Kidney epithelial cell (primary cell): ENCODE measurements around the gene LIPG. TPM values are rescaled to one million over a fixed set of nuclear protein-coding genes. Genes with fewer than 3 reads are reported as not detected.

Source experiments
- DNase-seq: peaks from one replicate; pipeline ENCODE4 v3.0.0-alpha.2; 2010; ENCODE audit warnings: low read depth
- H3K27me3 ChIP-seq: 2 replicates; pipeline ENCODE4 v1.6.0; 2011; ENCODE audit warnings: low read length; ENCODE audit not compliant: control insufficient read depth, insufficient read depth
- H3K36me3 ChIP-seq: 2 replicates; pipeline ENCODE4 v1.5.1; 2011; ENCODE audit warnings: low read length; ENCODE audit not compliant: control insufficient read depth, insufficient read depth
- H3K4me3 ChIP-seq: 2 replicates; pipeline ENCODE4 v1.5.1; 2011; ENCODE audit warnings: low read depth, mild to moderate bottlenecking, control low read depth, low read length
- total RNA-seq: library from RNA; depleted of rRNA; stranded (reverse); fragments of >200 nt; gene quantifications from 2 replicates; pipeline ENCODE4 v1.2.3, GENCODE V29; 2015
- TF ChIP-seq, protein P1 (sequence below): IDR thresholded peaks from 2 replicates; pipeline ENCODE4 v1.5.1; 2011; ENCODE audit warnings: mild to moderate bottlenecking, moderate library complexity, low read length, control low read depth, inconsistent platforms; ENCODE audit not compliant: insufficient read depth, poor library complexity, severe bottlenecking

LIPG gene
- total RNA-seq, 1 donor from 2014 or later, result 196 TPM

DNA sequence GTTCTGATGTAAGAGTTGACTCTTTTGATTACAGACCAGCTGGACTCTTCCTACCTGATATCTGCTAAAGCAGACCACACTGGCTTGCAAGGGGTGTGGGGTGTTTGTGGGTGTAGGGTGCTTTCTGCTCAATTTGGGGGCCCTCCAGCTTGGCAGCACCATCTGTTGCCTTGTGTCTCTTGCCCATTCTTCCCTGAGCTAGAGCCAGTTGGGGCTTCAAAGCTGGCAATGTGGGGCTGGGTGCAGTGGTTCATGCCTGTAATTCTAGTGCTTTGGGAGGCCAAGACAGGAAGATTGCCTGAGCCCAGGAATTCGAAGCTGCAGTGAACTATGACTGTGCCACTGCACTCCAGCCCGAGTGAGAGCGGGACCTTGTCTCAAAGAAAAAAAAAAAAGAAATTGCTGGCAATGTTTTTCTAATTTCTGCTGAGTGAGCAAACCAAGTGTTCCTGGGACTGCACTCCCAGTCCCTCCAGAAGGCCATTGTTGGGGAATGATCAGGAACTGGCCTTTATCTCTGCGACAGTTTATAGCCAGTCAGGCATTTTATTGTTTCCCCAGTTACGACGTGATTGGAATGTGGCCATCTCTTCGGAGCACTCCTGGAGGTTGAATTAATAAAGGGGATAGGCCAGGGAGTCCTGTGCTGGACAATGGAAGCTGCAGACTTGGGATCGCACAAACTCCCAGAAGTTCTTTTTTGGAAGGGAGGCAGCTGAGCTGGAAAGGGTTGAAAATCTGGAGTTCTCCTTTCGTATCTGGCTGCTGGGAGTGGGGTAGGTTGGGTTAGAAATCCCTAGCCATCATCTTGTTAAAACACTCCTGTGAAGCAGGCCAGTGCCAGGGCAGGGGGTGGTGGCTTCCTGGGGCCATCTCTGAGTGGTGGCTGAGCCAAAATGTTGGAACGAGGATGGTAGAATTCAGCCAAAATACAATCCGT is 57.2 kb downstream of the LIPG start:
- Histone ChIP-seq H3K4me3 (no peak overlapping the region), H3K27me3 (no peaks in the 10 kb centered on the region), H3K36me3 (no peaks in the 10 kb centered on the region)
- DNase-seq, result no peak
- TF ChIP-seq, protein P1, sequence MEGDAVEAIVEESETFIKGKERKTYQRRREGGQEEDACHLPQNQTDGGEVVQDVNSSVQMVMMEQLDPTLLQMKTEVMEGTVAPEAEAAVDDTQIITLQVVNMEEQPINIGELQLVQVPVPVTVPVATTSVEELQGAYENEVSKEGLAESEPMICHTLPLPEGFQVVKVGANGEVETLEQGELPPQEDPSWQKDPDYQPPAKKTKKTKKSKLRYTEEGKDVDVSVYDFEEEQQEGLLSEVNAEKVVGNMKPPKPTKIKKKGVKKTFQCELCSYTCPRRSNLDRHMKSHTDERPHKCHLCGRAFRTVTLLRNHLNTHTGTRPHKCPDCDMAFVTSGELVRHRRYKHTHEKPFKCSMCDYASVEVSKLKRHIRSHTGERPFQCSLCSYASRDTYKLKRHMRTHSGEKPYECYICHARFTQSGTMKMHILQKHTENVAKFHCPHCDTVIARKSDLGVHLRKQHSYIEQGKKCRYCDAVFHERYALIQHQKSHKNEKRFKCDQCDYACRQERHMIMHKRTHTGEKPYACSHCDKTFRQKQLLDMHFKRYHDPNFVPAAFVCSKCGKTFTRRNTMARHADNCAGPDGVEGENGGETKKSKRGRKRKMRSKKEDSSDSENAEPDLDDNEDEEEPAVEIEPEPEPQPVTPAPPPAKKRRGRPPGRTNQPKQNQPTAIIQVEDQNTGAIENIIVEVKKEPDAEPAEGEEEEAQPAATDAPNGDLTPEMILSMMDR, result no peak

DNA sequence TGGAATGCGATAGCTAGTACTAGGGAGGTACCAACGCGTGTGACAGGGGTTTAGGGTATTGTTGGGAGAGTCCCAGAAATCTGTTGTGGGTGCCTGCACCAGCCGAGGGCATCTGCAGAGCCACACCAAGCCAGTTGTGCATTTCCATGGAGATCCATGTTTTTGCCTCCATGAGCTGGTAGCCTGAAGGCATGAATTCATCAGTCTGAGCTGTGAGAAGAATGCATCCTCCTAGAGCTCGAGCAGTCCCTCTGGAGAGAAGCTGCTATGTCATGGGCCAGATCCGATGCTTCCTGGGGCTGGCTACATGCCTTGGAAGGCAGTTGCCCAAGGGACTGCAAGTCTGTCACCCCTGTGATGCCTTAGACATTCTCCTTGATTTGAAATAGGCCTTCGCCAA is 57.9 kb downstream of the LIPG start:
- H3K36me3 ChIP-seq, result no peaks in the 10 kb centered on the region
- H3K27me3 ChIP-seq, result no peaks in the 10 kb centered on the region
- TF ChIP-seq, protein P1, result no peak
- H3K4me3 ChIP-seq, result no peak overlapping the region
- no peak for DNase-seq

DNA sequence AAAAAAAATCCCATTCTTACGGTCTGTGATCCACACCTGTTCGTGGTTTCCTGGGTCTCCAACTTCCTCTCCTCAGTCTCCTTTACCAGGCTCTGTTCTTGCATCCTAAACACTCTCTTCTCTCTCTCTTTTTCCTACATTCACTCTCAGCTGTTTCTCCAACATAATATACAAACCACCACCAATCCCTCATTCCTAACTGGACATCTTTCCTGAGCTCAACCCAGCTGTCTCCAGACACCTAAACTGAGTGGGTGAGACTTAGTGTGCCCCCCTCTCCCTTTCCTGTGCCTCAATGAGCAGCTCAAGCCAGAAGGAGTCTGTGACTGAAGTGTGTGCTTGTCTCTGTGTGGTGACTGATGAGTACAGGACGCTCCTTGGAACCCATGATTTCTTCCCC is 59.4 kb downstream of the LIPG start:
- no peak for DNase-seq
- Histone ChIP-seq H3K4me3 (no peak overlapping the region), H3K27me3 (no peaks in the 10 kb centered on the region), H3K36me3 (no peaks in the 10 kb centered on the region)
- TF ChIP-seq, protein P1, result no peak

DNA sequence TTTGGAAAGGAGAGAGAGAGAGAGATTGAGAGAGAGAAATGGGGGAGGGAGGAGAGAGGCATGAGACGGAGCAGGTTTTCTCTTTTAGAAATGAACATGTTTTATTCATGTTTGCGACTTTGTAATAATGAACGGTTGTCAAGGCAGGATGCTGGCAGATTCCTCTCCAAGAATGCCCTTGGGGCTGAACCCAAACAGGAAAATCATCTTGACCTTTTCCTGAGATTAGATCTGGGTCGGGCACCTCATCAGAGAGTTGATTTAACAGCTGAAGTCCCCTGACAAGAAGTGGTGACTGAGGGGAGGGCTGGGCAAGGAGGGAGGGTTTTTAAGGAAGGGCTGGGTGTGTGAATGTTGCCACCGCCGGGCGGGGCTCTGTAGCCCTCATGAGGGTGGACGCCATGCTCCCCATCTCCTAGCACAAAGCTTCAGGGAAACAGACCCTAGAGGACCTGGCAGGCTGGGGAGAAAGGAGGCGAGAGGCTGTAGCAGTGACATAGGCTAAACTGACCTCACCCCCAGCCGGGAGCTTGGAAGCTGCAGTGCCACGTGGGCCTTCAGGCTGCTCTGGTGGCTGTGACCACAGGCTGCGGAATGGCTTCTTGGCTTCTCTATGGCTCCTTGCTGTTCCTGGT is 60.0 kb downstream of the LIPG start:
- TF ChIP-seq, protein P1, result no peak
- Histone ChIP-seq H3K27me3 (no peaks in the 10 kb centered on the region), H3K36me3 (no peaks in the 10 kb centered on the region), H3K4me3 (no peak overlapping the region)
- DNase-seq, result no peak

DNA sequence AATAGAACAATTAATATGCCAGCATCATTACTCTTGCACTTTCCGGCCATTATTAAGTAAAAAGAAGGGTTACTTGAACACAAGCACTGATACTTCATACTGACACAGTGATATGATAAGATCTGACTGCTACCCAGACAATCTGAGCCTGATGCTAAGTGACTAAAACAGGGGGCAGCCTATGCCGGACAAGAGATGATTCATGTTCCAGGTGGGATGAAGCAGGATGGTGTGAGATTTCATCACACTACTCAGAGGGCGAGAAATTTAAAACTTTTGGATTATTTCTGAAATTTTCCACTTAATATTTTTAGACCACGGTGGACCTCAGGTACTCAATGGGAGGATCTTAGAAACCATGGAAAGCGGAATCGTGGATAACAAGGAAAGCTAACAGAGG is 61.7 kb downstream of the LIPG start:
- no peak overlapping the region for H3K4me3 ChIP-seq
- no peaks in the 10 kb centered on the region for H3K36me3 ChIP-seq
- H3K27me3 ChIP-seq, result no peaks in the 10 kb centered on the region
- DNase-seq, result no peak
- TF ChIP-seq, protein P1, result no peak
